Stimulated activated naive CD8-positive, alpha-beta T cell treated with anti-CD3 and anti-CD28 coated beads, Interleukin-15, Interleukin-2, amounts not matched to agents 100 ng/mL and 50 ng/mL, for 24 hours (primary cell): ENCODE data around the gene TXNRD2.

Experiments
- H3K27ac Mint-ChIP-seq: one replicate; pipeline ENCODE4 v1.8.0; 2021; ENCODE audit warnings: mild to moderate bottlenecking, mixed read lengths
- H3K27me3 Mint-ChIP-seq: one replicate; pipeline ENCODE4 v1.8.0; 2021; ENCODE audit warnings: mixed read lengths
- H3K36me3 Mint-ChIP-seq: one replicate; pipeline ENCODE4 v1.8.0; 2021; ENCODE audit warnings: low read depth, mixed read lengths
- H3K4me1 Mint-ChIP-seq: one replicate; pipeline ENCODE4 v1.8.0; 2021; ENCODE audit warnings: low read depth, mixed read lengths
- H3K4me3 Mint-ChIP-seq: one replicate; pipeline ENCODE4 v1.8.0; 2021; ENCODE audit warnings: mild to moderate bottlenecking, mixed read lengths
- H3K9me3 Mint-ChIP-seq: one replicate; pipeline ENCODE4 v1.8.0; 2021; ENCODE audit warnings: mixed read lengths

The TXNRD2 gene

DNA sequence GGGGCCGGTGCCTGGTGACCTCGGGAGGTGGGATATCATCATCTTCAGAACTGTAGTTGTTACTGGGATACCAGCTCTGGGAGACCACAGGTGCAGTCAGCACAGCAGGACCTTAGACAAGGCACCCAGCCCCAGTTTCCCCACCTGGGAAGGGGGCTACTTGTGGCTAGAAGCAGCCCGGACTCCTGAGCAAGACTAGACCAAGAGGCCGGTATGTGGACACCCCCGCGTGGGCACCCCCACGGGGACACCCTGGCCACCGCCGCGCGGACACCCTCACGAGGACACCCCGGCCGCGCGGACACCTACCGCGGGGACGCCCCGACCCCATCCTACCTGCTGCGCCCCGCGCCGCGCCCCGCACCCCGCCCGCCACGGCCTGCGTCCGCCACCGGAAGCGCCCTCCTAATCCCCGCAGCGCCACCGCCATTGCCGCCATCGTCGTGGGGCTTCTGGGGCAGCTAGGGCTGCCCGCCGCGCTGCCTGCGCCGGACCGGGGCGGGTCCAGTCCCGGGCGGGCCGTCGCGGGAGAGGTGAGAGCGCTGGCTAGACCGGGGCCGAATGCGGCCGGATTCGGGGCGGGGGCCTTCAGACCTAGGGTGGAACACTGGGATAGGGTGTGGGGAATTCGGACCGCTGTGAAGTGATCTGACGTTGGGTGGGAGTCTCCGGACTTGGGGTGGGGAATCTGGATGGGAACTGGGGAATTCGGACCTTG, at the start of gene TXNRD2, which contains the start of gene COMT:
TXNRD2 (minus strand) TSS at position 454 of the 718 bp plus-strand sequence; CDS start at position 439, 15 bp downstream.
COMT (plus strand) TSS at position 408 of the 718 bp plus-strand sequence. CDS start 20,755 bp downstream, outside the sequence.
- peaks cover 4% of the 10 kb centered on the region for H3K9me3 Mint-ChIP-seq
- peaks cover 38% of the 10 kb centered on the region for H3K4me1 Mint-ChIP-seq
- peak within 1 kb of the TSS; percentile 96 for H3K4me3 Mint-ChIP-seq
- H3K27ac Mint-ChIP-seq: peak within 1 kb of the TSS; percentile 99
- no peaks in the 10 kb centered on the region for H3K27me3 Mint-ChIP-seq
- H3K36me3 Mint-ChIP-seq: peaks cover 45% of the 10 kb centered on the region

DNA sequence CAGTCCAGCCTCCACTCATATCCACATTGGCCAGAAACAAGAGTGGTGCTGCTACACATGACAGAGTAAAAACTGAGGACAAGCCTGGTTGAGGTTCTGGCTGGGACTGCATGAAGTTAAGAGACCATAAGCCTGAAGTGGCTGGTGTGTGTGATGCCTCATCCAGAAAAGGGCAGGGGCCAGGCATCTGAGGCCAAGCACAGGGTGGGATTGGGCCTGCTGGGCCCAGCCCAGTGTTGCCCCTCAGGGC, 49.7 kb upstream of the TXNRD2 start:
- H3K27me3 Mint-ChIP-seq: no peaks in the 10 kb centered on the region
- no peaks in the 10 kb centered on the region for H3K9me3 Mint-ChIP-seq
- H3K27ac Mint-ChIP-seq: no peak overlapping the region
- no peak overlapping the region for H3K4me3 Mint-ChIP-seq
- H3K36me3 Mint-ChIP-seq: no peaks in the 10 kb centered on the region
- H3K4me1 Mint-ChIP-seq: no peaks in the 10 kb centered on the region

DNA sequence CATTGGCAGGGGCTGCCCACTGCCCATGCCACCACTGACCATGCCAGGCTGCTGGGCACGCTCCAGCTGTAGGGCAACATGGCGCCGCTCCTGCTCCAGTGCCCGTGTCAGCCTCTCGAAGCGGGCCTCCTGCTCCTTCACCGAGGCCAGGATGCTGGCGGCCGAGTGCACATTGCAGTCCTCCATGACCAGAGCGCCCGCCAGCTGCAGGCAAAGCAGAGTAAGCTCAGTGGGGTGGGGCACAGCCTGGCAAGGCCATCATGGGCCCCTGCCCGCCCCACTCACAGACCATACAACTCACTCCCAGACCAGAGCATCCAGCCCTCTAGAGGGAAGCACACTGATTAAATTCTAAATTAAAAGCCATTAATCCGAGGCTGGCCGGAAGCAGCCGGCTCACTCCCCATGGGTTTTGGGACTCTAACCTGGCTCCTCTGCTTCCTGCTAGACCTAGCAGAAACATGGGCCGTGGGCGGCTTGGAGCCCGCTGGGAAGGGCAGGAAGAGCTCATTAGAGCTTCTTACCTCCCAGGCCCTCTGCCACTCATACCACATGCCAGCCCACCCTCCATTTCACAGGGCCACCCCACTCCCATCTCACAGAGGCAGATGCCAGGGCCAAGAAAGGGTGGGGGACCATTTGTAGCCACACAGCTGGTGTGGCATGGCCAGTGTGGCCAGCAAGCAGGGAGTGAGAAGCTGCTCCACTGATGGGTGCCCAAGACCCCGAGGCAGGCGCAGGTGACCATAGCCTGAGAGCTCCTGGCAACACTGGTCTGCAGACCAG, 49.2 kb upstream of the TXNRD2 start:
- H3K27ac Mint-ChIP-seq: no peak overlapping the region
- no peak overlapping the region for H3K4me3 Mint-ChIP-seq
- H3K27me3 Mint-ChIP-seq: no peaks in the 10 kb centered on the region
- H3K36me3 Mint-ChIP-seq: no peaks in the 10 kb centered on the region
- H3K4me1 Mint-ChIP-seq: no peaks in the 10 kb centered on the region
- no peaks in the 10 kb centered on the region for H3K9me3 Mint-ChIP-seq

DNA sequence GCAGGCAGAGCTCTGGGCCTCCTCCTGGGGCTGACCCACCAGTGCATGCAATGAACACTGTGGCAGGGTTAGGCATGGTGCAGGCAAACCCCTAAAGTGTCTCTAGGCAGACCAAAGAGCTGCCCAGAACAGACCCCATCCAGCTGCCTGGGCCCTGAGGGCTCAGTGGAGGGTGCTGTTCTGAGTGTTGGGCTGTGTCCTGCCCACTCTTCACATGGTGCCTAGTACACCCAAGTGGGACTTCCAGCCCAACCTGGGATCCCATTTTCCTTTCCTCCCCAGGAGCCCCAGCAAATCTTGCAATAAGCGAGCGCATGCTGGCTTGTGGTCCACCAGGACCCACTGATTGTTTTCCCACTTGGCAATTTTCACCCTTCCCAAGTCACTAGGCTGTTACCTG, 48.6 kb upstream of the TXNRD2 start:
- Mint-ChIP-seq H3K27me3 (no peaks in the 10 kb centered on the region), H3K36me3 (no peaks in the 10 kb centered on the region), H3K4me3 (no peak overlapping the region), H3K9me3 (no peaks in the 10 kb centered on the region), H3K27ac (no peak overlapping the region), H3K4me1 (no peaks in the 10 kb centered on the region)

DNA sequence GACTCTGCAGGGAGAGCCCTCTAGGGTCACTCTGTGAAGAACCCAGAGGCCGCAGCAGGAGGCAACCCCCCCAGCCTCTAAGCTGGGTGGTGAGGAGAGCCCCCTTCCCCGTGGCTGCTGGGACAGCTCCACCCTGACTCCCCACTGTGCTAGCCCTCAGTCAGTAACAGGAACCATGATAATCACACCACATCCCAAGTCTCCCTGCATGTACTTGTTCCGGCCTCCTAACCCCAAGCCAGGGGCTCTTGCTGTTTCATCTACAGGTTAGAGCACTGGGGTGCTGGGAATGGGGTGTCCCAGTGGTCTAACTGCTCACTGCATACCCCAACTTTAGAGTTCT, 48.1 kb upstream of the TXNRD2 start:
- Mint-ChIP-seq H3K27ac (no peak overlapping the region), H3K4me1 (no peaks in the 10 kb centered on the region), H3K9me3 (no peaks in the 10 kb centered on the region)

DNA sequence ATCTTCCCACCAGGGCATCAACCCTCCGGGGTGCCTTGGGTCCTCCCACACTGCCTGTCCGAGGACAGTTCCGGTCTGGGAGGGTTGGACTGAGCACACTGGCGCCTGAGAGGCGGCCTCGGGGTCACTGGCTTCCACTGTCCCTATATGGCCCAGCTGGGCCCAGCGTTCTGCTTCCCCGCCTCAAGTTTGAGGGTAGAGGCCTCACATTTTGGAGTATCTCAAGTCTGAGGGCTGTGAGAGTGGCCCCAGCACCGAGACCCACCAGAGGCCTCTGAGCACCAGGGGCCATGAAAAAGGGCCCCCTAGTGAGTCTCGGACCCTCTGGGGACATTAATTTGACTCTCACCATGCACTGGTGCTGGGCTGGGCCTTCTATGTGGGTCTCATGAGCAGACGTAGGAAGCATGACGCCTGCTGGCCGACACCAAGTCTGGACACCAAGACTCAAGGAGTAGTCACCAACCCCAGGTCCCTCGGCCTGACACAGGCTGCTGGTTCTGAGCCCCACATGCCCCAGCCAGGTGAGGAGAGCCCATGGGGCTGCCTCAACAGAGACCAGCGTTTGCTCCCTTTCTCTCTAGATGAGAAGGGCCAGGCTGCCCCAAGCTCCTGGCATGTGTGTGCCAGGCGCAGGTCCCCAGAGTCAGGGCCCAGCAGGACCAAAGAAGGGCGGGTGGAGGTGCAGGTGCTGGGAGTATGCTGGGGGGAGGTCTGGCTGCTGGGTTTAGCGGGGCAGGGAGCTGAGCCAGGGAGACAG, 47.5 kb upstream of the TXNRD2 start:
- H3K4me1 Mint-ChIP-seq: no peaks in the 10 kb centered on the region
- no peaks in the 10 kb centered on the region for H3K9me3 Mint-ChIP-seq
- no peak overlapping the region for H3K4me3 Mint-ChIP-seq
- no peak overlapping the region for H3K27ac Mint-ChIP-seq
- no peaks in the 10 kb centered on the region for H3K36me3 Mint-ChIP-seq
- H3K27me3 Mint-ChIP-seq: no peaks in the 10 kb centered on the region

More for the DNA sequence above, 48.1 kb upstream of the TXNRD2 start:
- Mint-ChIP-seq H3K36me3 (no peaks in the 10 kb centered on the region), H3K4me3 (no peak overlapping the region), H3K27me3 (no peaks in the 10 kb centered on the region)

DNA sequence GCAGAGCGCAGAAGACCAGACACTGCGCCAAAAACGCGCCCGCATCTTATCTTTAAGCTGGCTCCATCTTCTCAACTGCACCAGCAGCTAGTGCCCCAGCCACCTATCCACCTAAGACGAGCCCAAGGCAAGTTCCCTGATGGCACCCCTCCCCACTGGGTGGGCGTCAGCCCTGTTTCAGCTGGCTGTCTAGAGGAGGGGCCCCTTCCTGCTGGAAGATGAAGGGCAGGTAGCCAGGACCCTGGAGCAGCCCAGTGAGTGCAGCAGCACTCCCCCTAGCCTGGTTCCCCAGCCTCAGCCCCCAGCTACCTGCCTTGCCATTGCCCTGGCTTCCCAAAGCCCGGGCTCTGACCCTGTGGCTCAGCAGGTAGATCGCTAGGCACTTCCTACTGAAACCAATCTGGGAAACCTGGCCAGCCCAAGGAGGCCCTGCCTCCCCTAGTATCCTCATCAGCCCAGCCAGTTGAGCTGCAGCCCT, 46.8 kb upstream of the TXNRD2 start:
- H3K4me3 Mint-ChIP-seq: no peak overlapping the region
- H3K4me1 Mint-ChIP-seq: no peaks in the 10 kb centered on the region
- H3K27ac Mint-ChIP-seq: no peak overlapping the region
- H3K36me3 Mint-ChIP-seq: no peaks in the 10 kb centered on the region
- H3K27me3 Mint-ChIP-seq: no peaks in the 10 kb centered on the region
- no peaks in the 10 kb centered on the region for H3K9me3 Mint-ChIP-seq

DNA sequence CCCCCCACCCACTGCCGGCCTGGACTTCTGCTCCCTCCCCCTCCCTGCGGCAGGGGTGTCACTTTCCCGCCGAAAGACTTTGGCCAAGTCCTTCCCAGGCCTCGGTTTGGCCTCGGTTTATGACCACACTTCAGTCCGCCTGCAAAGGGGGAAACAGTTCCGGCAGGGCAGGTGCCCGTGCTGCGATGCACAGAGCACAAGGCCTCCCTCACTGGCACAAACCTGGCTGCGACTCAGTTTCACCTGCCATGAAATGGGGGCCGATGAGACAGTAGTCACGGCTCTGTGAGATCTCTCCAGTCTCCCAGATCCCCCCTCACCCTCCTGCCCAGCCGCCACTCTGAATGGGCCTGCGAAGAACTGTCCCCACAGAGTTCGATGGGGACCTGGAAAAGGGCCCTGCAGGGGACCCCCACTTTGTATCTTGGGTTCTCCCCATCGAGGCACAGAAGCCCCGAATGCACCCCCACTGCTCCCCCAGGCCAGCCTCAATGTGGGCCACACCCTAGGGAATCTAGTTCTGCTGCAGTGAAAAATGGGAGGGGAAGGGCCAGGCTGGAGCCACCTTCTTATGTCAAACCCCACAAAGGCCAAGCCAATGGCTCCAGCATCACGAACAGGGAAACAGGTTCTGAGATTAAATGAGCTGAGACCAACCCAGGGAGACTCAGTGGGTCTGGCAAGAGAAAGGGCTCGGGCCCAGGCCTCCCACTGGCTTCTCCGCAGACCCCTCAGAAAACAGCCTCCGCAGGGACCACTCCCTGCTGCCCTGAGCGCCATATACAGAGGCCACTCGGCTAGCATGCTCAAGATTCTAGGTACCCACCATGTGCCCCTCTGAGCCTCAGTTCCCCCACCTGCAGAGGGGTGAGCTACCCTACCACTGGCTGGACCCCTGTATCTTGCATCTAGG, 46.0 kb upstream of the TXNRD2 start:
- H3K36me3 Mint-ChIP-seq: no peaks in the 10 kb centered on the region
- H3K27me3 Mint-ChIP-seq: no peaks in the 10 kb centered on the region
- no peaks in the 10 kb centered on the region for H3K4me1 Mint-ChIP-seq
- no peak overlapping the region for H3K27ac Mint-ChIP-seq
- H3K4me3 Mint-ChIP-seq: no peak overlapping the region
- no peaks in the 10 kb centered on the region for H3K9me3 Mint-ChIP-seq

DNA sequence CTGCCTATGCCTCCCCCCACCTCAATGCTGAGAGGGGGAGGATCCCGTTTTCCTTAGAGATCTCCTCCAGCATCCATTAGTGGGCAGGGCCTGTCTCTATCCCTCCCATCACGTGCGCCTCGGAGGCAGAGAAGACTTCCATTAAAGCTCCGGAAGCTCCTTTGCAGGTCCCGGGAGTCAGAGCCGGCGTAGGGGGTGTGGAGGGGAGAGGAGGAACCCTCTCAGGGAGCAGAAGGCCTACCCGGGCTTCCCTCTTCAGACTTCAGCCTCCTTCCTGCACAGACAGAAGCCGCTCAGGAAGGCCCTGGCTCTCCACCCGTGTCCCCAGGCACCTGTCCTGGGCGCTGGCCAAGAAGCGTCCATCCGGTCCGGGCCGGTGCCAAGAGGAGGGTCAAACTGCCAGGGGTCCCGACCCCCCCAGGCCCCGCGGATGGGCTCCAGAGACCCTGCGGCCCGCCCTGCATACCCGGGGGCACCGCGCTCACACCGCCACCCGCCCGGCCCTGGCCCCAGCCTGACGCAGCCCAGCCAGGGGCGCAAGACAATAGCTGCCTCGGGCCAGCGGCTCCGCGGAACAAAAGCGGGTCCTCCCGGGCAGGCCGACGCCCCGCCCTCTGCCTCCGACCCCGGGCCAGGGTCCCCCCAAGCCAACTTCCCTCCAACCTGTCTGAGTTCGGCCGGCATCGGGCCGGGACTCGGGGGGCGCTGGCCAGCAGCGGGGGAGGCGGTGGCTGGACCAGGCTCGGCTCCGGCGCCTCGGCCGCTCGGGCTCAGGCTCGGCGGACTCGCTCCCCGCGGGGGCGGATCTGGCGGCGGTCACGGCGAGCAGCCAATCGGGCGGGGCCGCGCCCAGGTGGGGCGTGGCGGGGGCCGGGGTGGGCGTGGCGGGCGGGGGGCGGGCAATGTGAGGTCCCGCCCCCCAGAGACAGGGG, 45.1 kb upstream of the TXNRD2 start:
- peak overlapping the region; percentile 32 for H3K4me3 Mint-ChIP-seq
- H3K4me1 Mint-ChIP-seq: no peaks in the 10 kb centered on the region
- H3K9me3 Mint-ChIP-seq: no peaks in the 10 kb centered on the region
- no peaks in the 10 kb centered on the region for H3K36me3 Mint-ChIP-seq
- no peak overlapping the region for H3K27ac Mint-ChIP-seq
- H3K27me3 Mint-ChIP-seq: no peaks in the 10 kb centered on the region

DNA sequence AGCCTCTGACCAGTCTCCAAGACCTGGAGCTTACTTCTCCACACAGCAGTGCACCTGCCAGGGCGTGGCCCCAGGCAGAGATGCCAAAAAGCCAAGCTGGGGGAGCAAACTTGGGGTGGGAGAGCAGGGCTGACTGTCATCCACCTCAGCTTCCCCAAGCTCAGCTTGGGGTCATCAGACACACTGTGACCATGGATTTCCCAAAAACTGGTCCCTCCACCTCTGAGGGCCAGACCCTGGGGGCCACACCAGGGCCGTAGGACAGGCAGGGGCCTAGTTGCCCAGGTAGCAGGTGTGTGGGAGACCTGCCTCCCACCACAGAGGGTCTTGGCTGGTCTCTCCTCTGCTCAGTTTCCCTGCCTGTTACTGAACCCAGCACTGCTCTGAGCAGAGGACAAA, 44.4 kb upstream of the TXNRD2 start:
- Mint-ChIP-seq H3K9me3 (no peaks in the 10 kb centered on the region), H3K4me1 (no peaks in the 10 kb centered on the region), H3K36me3 (no peaks in the 10 kb centered on the region), H3K27ac (no peak overlapping the region), H3K4me3 (peak overlapping the region; percentile 32), H3K27me3 (no peaks in the 10 kb centered on the region)

DNA sequence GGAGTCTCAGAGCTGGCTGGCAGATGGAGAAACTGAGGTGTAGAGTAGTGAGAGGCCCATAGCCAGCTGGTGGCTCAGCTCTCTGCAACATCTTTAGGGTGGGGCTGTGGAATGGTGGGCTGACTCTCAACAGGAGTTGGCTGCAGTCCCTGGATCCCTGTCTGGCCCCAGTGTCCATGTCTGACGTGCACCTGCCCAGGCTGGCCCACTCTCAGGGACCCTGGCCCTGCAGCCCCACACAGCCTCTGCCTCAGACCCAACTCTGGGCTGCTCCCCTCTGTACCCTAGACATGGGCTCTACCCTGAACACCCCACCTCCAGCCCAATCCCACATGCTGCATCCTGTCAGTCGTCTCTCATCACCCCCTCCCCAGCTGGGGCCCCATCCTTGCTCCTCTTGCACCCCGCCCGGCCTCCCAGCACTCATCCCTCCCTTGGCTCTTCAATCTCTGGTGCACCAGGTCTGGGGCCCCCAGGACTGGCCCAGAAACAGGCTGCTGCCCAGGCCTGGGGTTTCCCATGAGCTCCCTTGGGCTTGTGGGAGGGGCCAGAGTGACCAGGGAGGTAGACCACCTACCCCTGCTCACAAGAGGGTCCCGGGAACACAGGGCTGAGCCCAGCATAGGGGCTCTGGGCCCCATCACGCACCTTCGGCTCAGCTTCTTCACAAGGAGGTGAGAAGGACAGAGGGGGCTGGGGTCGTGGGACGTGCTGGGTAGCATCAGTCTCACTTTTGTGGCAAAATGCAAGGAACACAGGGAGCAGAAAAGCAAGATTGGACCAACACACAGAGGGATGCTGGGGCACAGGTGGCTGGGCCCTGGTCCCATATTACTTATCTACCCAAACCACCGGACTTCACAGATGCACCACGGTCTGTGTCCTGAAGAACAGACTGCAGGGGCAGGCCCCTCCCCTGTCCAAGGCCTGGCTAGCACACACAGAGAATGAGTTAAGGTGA, 43.5 kb upstream of the TXNRD2 start:
- no peaks in the 10 kb centered on the region for H3K4me1 Mint-ChIP-seq
- no peak overlapping the region for H3K4me3 Mint-ChIP-seq
- H3K27me3 Mint-ChIP-seq: no peaks in the 10 kb centered on the region
- H3K27ac Mint-ChIP-seq: no peak overlapping the region
- H3K36me3 Mint-ChIP-seq: no peaks in the 10 kb centered on the region
- no peaks in the 10 kb centered on the region for H3K9me3 Mint-ChIP-seq

DNA sequence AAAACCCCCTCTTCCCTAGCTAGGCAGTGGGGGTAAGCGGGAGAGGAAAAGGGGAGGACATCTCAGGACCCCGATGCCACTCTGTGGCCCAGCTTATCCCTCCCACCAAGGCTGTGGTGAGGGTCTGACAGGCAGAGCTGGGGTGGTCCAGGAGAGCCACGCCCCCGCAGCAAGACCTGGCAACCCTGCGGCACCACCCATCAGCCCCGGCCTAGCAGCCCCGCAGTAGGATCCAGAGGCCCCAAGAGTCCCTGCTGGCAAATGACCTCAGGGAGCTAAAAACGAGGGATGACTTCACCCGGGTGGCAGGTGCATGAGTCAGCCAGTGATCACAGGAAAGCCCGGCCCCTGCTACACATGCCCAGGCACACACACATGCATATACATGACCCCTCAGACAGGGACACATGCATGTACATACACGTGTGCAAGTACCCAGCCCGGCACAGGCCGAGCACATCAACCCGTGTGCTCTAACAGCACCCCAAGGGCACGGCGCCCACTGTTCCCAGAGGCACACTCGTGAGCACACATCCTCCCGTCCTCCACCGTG, 42.7 kb upstream of the TXNRD2 start:
- Mint-ChIP-seq H3K4me1 (no peaks in the 10 kb centered on the region), H3K9me3 (no peaks in the 10 kb centered on the region), H3K27ac (no peak overlapping the region), H3K36me3 (no peaks in the 10 kb centered on the region), H3K4me3 (no peak overlapping the region), H3K27me3 (no peaks in the 10 kb centered on the region)
